GOT3 (cell line): ENCODE data around the gene MAP3K12.
"Not testable (repeated sequence)": the region's sequence is repeated elsewhere in the genome, so short reads cannot be mapped to it uniquely, and the experiment has no call there.

Experiments
- DNase-seq: peaks from one replicate; lab custom pipeline; 2025; ENCODE audit warnings: mixed read lengths; lab: John Stamatoyannopoulos, UW

Gene MAP3K12

DNA sequence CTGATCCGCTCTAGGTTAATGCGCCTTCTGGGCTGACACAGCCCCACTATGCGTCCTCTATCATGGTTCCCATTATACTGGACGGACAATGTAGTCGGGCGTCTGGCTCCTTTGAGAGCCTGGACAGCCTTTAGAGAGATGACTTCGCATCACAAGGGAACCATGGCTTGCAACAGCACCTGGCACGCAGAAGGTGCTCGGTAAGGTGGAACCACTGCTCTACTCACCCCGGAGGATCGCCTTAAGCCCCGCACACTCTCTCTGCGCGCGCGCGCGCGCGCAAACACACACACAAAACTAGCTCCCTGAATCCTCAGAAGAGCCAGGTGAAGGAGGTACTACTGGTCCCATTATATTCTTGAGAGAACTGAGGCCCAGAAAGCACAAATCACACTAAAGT lies 7.1 kb downstream of the MAP3K12 start:
- no peak for DNase-seq

DNA sequence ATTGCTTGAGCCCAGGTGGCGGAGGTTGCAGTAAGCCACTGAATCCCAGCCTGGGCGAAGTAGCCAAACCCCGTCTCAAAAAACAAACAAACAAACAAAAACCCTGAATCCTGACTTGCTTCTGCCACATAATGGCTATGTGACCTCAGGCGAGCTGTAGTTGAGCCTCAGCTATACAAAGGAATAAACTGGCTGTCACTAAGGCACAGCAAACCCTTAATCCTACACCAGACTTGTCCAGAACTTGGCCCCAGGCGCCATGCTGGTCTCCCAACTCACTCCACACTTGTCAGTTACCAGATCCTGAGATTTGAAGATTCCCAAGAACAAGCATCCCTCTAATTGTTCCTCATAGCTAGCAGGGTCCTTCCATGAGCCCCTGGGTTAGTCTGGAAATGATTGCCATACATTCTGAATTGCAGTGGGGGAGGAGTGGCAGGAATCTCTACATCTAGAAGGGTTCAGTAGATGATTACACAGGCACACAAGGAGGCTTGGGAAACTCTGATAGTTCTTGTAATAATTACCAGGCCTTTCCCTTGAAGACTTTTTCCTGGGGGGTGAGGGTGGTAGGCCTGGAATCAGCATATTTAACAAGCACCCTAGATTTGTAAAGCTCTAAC lies 9.9 kb downstream of the MAP3K12 start:
- no peak for DNase-seq

DNA sequence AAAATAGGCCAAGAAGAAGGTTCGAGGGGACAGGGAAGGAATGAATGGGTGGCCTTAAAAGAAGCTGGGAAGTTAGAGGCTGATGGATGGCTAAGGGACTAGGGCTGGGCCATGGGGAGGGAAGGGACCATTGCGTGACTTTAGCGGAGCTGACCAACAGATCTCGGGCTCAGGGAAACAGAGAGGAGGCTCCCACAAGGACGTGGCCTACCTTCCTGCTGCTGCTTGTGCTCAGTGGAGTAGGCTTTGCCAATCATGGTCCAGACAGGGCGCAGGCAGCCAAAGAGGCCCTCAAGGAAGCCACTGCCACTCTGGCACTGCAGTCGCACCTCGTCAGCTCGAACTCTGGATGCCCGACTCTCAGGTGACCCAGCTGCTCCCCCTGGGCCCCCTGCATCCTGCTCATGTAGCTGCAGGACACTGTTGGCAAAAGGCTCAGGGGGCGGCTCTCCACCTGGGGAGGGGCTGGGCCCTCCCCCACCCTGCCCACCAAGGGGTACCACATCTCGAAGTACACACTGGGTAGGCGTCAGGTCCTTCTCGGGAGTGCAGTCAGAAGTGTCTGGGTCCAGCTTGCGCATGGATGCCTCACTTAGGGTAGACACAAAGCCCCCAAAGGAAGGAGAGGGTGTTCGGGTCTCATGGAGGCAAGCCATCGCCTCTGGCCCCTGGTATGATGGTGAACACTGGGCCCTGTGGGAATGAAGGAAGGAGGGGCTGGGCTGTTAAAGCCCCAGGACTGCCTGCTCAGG lies 12.3 kb downstream of the MAP3K12 start:
- no peak for DNase-seq

DNA sequence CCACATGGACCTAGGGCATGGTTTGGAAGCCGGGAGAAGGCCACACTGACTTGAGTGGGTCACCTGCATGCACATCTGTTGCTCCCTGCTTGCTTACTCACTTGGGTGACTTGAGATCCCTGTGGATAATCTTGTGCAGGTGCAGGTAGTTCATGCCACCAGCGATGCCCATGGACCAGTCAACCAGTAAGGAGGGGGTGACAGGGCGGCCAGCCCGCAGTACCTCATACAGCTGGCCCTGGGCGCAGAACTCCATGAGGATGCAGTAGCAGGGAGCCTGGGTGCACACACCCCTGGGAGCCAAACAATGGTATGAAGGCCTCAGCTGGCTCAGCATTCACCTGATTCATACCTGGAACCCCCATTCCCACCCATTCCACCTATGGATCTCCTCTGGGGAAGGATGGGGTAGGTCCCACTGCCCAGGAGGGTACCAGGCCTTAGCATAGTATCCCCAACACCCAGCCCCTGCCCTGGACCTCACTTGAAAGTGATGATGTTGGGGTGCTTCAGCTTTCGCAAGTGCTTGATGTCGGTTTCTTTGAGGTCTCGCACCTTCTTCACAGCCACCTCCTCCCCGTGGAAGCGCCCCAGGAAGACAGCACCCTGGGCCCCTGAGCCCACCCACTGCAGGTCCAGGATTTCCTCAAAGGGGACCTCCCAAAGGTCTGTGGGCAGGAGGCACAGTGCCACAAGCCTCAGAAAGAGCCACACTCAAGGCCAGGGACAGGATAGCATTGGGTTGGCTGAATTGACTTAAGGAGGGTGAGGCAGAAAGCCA lies 13.1 kb downstream of the MAP3K12 start:
- no peak for DNase-seq

DNA sequence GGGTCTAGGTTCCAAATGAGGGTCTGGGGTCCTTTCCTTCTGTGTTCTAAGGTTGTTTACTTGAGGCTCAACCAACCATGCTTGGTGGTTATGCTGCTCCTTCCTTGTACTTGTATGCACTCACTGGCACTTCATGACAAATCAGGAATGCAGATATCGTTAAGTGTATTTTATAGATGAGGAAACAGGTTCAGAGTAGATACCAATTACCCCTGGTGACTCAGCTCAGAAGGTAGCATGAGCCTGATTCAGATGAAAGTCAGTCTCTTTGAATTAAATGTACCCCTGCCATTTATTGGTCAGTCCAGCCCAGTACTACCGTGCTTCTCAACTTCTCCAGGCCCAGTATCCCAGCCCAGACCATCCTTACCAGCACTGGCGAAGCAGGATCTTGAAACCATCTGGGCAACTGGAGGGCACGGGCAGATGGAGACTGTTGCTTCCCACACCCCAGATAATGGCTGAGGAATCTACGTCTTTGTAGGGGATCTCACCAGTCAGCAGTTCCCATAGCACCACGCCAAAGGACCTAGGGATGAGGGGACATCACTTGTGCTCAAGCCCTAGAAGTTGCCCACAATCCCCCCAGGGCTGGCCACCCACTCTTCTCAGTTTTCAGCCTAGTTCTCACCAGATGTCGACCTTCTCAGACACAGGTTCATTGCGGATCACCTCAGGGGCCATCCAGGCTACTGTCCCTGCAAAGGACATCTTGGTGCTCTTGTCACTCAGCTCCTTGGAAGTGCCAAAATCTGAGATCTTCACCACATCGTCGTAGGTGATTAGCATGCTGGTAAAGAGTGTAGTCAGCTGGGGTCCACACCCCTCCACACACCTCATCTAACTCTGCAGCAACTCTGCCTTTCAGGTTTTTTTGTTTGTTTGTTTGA lies 14.3 kb downstream of the MAP3K12 start:
- DNase-seq, result no peak

DNA sequence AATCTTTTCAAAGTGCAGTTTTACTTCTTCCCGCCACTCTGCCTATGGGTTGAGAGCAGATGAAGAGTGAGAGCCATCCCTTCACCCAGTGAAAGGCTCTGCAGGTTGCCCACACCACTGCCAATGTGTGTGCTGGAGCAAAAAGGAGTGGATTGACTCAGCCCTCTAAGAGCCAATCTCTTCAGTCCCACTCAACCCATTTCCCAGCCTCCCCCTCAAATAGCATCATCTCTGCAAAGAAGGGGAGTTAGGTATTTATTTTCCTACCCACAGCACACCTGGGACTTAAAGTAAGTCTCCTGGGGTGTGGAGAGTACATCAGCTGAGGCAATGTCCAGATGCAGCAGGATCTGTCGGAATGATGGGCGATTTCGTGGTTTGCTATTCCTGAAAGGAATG lies 15.3 kb downstream of the MAP3K12 start:
- no peak for DNase-seq

DNA sequence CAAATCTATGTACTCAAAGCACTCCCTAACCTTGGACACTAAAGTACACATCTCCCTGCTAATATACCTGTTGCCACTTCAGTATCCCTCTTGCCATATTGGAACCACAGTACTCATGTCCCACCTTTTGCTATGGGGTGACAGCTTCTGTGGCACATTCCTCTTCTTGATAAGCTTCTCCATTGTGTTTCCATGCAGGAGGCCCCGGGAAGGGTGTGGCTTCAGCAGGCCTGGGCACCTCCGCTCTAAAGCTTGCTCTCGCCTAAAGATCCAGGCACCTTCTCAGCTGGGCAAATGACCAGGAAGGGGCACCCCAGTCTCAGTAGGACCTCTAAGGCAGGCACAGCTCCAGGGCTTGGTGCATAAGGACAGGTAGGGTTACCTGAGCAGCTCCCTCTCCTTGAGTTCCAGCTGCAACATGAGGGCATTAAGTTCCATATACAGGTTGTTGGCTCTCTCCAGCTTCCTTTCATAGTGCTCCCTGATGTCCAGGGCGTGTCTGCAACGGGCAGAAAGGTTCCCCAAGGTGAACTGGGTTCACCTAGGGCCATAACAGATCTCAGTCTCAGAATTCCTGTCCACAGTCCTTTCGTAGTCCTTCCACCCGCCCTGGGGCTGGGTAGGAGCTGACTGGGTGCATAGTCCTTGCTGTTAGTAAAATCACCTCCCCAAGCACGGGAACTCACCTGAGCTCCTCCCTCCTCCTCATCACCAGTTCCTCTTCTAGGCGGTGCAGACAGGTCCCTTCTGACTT lies 15.9 kb downstream of the MAP3K12 start:
- DNase-seq, result no peak

DNA sequence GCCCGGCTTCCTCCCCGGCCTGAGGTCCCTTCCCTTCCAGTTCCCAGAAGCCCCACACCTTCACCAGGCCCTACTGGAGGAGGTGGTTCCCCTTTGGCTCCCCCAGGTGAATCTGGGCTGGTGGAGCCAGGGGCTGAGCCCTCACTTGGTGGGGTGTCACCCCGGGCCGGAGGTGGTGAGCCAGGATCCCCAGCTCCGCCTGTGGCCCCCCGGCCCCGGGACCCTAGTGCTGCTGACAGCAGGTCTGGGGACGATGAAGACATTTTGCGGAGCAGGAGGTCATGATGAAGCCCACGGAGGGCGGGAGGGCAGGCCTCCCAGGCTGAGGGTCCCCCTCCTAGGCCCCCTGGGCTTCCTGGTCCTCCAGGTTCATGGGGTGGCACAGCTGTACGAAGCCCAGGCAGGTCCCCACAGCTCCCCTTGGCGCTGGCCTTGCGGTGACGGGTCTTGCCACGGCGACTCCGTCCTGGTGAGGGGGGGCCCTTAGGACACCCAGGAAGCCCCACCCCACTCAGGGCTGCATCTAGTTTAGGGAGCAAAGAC lies 16.6 kb downstream of the MAP3K12 start:
- DNase-seq, result no peak

DNA sequence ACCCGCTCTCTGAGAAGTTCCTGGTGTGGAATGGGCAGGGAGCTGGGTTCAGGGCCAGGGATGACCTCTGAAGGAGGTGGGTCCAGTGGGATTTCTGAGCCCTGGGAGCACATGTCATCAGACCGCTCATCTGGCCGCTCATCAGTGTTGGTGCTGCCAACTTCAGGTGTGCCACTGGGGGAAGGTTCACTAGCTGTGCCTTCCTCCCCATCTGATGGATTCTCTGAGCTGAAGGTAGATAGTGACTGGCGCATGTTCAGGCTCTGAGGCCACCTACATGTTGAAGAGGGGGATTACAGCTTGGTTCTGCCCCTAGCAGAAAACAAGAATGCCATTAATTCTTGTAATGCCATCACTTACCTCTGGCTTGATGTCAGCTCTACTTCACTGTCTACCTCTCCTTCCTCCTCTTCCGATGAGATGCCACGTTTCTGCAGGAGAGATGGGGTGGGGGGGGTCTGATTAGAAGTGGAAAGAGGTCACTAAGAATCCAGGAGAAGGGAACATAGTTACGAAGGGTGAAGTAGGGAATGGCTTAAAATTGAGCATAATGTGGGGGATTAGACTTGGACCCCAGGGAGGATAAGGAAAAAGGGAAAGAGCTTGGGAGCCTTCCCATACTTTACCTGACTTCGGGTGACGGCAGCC lies 17.2 kb downstream of the MAP3K12 start:
- no peak for DNase-seq

DNA sequence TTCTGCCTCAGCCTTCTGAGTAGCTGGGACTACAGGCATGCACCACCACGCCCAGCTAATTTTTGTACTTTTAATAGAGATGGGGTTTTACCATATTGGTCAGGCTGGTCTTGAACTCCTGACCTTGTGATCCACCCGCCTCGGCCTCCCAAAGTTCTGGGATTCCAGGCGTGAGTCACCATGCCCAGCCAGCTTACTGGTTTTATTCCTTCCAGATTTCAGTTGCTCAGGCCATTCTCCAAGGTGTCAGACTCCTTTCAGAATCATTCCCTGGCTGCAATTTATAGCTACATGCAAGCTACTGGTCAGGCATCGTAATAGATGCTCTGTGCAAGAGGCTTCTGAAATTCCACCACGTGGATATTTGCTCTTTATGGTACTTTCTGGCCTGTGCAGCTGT lies 17.8 kb downstream of the MAP3K12 start:
- not testable (repeated sequence) for DNase-seq

DNA sequence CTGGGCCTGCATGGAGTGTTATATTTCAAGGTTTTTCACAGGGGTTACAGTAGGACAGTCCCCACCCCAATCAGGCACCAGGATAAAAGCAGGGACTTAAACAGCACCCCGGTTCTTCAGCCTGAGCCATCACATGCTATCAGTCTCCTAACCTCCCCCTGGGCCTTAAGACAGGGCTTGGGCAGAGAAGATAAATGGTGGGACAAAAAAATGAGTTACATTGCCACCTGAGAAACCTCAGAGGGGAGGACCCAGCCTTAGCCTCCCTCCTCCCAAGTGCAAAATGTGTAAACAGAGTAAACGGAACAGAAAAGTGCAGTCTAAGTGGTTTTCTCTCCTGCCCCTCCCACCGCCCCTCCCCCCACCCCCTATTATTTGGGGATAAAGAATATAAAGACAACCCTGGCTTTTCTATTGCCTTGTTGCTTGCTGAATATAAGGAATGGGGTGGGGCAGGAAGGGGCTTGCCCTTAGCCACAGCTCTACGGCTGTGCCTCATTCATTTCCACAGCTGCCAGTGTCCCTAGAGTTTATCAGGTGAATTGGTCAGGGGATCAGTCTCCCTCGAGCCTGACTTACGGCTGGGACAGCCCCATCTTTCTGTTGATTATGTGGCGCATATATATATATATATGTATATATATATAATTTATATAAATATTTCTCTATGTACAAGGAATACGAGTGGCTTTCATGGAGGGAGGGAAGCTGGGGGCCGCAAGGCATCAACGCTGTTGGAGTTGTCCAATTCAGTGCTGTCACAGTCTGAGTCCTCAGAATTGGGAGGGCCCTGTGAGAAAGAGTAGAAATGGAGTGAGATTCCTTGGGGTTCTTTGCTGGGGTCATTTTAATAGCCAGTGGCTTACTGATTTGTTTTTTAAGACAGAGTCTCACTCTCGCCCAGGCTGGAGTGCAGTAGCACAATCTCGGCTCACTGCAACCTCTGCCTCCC lies 18.5 kb downstream of the MAP3K12 start:
- DNase-seq, result no peak

DNA sequence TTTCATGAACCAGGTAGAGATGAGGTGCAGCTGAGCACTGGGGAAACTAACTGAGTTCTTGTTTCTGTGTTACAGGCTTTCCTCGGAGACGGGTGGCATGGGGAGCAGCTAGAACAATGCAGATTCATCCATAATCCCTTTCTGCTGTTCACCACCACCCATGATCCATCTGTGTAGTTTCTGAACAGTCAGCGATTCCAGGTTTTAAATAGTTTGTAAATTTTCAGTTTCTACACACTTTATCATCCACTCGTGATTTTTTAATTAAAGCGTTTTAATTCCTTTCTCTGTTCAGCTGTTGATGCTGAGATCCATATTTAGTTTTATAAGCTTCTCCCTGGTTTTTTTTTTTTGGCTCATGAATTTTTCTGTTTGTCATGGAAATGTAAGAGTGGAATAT lies 19.9 kb downstream of the MAP3K12 start:
- no peak for DNase-seq

DNA sequence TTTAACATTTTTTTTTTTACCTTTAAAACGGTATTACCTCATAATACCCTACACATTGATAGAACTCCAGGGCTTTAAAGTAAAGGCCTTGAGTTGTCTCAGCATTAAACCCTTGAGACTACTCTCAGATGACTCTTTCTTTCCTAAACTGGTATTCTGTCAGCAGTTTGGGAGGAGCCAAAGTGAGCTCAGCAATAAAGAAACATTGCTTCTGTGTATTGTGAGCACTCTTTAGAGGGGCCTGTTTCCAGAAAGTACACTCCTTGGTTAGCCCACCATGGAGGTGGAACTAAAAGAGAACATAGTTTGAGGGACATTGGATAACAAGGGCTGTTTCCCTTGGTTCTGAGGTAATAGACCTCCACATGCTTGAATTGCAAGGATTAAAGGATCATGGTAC lies 20.4 kb downstream of the MAP3K12 start:
- no peak for DNase-seq

DNA sequence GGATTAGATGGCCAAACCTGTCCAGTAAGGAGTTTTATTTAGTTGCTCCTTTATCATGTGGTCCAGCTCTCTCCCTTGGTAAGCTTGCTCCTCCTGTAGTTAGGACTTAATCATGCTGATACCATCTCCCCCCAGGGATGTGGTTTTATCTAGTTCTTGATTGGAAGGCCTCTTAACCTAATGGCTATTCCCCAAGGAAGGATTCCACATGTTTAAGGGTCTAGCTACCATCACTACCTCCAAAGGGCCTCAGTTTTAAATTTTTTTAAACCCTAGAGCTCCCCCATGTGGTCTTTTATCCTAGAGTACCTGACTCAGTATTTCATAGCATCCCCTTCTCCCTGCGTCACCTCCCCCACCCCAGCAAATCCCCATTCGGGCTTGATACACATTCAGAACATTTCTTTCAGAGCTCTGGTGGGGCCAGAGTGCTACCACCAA lies 22.5 kb downstream of the MAP3K12 start:
- DNase-seq, result no peak

DNA sequence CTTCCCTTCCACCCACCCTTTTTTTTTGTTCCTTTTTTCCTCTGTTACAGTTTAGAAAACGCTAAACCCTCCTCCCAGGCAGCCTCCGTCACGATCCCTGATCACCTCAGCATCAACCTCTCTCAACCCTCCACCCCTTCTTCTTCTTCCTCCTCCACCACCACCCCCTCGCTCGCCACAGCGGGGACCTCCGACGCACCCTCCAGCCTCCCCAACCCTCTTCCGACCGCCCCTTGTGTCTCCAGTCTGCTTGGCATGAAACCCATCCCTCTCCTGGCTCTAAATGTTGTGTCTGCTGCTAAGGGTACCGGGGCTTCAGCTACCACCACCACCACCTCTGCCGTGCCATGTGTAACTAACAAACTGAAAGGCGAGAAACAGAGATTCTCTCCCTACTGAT lies 24.4 kb downstream of the MAP3K12 start:
- DNase-seq, result no peak

DNA sequence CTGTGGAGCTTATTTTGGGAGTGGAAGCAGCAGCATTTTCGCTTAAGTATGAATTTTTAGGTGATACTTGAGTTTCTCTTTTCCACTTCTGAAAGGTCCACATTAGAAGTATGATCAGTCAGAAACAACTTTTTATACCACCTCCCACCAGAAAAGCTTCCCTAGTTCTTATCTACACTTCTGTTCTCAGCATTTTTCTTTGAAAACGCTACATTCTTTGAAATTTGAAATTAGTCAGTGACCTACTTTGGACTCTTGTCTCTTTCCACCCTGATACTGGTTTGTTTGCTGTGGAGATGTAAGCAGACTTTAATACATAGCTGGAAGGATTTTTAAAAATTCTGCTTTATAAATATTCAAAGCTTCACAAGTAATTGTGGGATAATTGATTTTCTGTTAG lies 25.2 kb downstream of the MAP3K12 start:
- DNase-seq, result no peak

DNA sequence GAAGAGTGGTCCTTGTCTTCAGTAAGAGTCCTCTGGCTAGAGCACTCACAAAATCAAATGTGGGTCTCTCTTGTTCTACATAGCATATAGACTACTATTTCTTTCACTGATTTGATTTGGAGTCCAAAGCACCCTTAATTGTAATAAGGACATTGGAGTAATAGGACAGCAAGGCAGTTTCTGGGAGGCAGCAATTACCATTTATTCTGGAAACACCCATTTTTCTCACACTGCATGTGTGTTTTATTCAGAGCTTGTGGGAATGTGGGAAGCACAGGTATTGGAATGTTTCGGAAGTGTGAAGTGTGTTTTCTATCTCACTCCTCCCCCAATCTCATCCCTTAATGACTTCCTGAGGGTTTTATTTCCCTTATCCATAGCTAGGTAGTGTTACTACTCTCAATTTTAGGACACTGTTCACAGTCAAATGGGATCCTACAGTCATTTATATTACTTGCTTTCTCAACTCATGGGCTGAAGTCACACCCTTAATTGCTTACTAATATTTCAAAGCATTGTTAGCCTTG lies 27.1 kb downstream of the MAP3K12 start:
- no peak for DNase-seq

DNA sequence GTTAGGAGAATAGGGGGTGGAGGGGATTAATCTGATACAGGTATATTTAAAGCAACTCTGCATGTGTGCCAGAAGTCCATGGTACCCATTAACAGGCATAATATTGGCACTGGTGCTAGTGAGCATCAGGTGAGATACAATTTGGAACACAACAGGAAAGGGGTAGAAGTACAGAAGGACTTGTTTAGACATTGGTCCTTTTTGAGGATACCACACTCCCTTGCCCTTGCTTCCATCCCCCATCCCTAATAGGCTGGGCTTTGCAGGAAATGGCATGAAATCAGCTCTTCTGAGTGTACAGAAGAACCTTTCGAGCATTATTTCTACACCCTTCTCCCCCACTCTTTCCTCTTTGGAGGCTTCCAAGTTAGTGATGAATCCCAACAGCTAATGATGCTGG lies 31.0 kb downstream of the MAP3K12 start:
- DNase-seq, result no peak

DNA sequence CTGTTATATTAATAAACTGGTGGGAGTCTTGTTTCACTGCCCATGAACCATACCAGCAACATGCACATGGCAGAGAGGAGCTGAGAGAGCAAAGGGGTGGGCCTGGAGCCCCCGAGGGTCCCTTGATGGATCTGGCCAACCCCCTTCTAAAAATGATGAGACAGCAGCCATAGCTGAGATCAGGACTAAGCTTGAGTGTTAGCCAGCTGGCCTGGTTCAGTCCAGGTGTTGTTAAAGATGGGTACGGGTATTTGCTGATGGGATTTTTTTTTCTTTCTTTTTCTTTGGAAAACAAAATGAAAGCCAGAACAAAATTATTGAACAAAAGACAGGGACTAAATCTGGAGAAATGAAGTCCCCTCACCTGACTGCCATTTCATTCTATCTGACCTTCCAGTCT lies 31.4 kb downstream of the MAP3K12 start:
- no peak for DNase-seq
